Measurements from ENCODE around the gene STK36. TPM values are rescaled to one million over a fixed set of nuclear protein-coding genes. Genes with fewer than 3 reads are reported as not detected.

Gene STK36
- total RNA-seq, 1 donor from 2014 or later = 20.0 TPM

GRCh38 chr2:218719457-218719856 is 47.6 kb downstream of the STK36 start:
- DNase-seq = no peak

GRCh38 chr2:218720048-218721041 is 48.5 kb downstream of the STK36 start:
- no peak for DNase-seq

- DNase-seq = no peak
Observed at GRCh38 chr2:218721488-218721887, 49.6 kb downstream of the STK36 start.

DNA sequence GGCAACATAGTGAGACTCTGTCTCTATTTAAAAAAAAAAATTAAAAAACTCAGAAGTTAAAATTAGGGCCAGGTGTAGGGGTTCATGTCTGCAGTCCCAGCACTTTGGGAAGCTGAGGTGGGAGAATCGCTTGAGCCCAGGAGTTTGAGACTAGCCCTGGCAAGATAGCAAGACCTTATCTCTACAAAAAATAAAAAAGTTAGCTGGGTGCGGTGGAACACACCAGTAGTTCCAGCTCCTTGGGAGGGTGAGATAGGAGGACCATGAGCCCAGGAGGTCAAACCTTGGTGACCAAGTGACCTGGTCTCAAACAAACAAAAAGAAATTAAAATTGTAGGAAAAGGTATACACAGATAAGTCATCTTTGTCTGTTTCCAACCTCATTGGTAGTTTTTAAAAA is 50.0 kb downstream of the STK36 start:
- DNase-seq = no peak

GRCh38 chr2:218722419-218722818 is 50.5 kb downstream of the STK36 start:
- DNase-seq = no peak

GRCh38 chr2:218722876-218723785 is 51.2 kb downstream of the STK36 start:
- no peak for DNase-seq

DNA sequence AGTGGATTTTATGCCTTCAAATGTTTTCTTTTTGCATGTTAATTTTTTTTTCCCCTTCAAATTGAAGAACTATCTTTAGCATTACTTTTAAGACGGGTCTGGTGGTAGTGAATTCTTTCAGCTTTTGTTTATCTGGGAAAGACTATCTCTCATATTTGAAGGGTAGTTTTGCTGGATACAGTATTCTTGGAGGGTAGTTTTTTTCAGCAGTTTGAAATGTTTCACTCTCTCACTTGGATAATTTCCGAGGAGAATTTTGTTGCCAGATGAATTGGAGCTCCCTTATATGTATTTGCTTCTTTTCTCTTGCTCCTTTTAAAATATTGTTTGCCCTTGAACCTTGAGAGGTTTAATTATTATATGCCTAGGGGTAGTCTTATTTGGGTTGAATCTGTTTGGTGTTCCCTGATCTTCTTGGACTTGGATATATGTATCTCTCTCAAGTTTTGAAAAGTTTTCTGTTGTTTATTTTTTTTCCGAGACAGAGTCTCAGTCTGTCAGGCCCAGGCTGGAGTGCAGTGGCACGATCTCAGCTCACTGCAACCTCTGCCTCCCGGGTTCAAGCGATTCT is 54.2 kb downstream of the STK36 start:
- no peak for DNase-seq

DNA sequence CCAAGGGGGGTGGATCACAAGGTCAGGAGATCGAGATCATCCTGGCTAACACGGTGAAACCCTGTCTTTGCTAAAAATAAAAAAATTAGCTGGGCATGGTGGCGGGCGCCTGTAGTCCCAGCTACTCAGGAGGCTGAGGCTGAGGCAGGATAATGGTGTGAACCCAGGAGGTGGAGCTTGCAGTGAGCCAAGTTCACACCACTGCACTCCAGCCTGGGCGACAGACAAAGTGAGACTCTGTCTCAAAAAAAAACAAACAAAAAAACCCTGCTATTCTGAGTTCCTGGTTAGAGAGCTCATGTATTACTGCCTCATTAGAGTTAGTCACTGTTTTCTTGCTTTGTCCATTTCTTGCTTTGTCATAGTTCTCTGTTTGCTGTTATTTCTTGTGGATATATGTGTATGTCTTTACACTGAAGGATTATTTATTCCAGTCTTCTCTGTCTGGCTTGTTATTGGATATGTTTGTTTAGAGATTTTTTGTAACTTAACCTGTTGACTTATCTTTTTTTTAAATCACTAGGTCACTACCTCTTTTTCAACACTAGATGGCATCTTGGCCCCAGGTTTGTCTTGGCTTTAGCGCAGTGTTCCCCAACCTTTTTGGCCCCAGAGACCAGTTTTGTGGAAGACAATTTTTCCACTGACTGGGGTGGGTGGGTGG is 55.7 kb downstream of the STK36 start:
- DNase-seq = no peak

GRCh38 chr2:218729640-218730039 is 57.8 kb downstream of the STK36 start:
- no peak for DNase-seq

DNA sequence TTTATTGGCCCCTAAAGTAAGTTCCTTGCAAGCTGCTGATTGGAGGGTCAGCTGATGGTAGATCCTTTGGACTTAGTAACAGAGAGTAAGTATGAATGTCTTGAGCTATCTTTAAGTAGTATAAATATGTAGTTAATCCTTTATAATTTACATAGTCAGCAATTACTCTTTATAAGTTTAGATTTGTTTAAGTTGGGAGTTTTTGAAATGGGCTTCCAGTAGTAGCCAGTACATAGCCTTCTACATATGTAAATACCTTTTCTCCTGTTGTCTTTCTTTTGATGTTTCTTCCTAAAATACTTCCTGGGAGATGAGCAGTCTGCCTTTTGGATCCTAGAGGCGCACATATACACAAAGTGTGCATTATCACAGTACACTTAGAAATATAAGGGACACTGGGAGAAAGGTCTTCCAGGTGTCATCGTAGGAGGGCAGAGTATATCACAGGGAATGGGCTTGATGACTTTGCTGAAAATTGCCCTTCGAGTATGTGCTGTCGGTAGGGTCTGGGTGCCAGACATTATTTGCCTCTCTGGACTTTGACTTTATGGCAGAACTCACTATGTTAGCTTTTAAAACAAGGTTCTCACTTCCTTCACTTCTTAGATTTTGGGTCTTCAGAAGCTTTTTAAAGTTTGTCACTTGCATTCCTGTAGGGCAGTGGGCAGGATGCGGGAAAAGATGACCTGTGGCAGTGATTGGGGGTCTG is 60.3 kb downstream of the STK36 start:
- DNase-seq = no peak

GRCh38 chr2:218732761-218733158 is 60.9 kb downstream of the STK36 start:
- no peak for DNase-seq

GRCh38 chr2:218733171-218734021 is 61.5 kb downstream of the STK36 start:
- DNase-seq = no peak

GRCh38 chr2:218734190-218734975 is 62.5 kb downstream of the STK36 start:
- no peak for DNase-seq

DNA sequence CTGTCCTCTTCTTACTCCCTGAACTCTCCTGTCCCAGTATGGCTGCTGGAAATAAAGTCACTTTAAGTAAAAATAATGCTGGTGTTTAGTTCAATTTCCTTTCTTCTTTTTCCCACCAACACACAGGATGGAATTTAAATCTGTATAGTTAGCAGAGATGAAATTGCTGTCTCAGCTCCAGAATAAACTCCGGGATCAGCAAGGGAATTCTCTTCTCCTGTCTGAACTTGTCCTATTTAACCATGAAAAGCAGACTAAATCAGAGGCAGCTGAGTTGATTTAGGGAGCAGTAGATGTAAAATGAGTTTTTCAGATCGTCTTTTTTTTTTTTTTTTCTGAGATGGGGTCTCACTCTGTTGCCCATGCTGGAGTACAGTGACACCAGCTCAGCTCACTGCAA is 64.6 kb downstream of the STK36 start:
- no peak for DNase-seq

- no peak for DNase-seq
Observed at GRCh38 chr2:218743068-218743467, 71.2 kb downstream of the STK36 start.

GRCh38 chr2:218744615-218745014 is 72.7 kb downstream of the STK36 start:
- no peak for DNase-seq

- DNase-seq = no peak
Observed at GRCh38 chr2:218745160-218745558, 73.3 kb downstream of the STK36 start.

GRCh38 chr2:218745559-218746469 is 73.9 kb downstream of the STK36 start:
- DNase-seq = peak; percentile 23

DNA sequence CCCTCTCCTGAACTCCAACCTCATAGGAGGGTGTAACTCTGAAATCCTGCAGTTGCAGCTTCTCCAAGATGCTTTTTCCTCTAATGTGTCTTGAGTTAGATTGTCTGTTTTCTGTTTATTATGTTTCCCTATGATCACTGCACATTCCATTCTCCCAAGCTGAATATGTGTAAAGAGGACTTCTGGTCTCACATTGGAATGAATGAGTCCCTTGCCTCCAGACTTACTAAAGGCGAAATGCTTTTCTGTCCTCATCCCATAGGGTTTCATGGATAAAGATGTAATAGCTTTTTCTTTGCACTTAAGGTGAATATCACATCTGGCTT is 74.5 kb downstream of the STK36 start:
- DNase-seq = no peak

All from skin of body (tissue), 2 donors.